GM12892 (cell line): ENCODE measurements around the gene CAPN3.

ENCODE experiments used
- DNase-seq: peaks from one replicate; pipeline ENCODE4 v3.0.0; 2011; ENCODE audit not compliant: insufficient read length
- FAIRE-seq: peaks from 2 replicates; lab custom pipeline; 2011; peaks lifted over from hg19 to GRCh38; lab: Jason Lieb, UNC
- POLR2A ChIP-seq: IDR thresholded peaks from 2 replicates; pipeline ENCODE4 v1.6.1; 2011; ENCODE audit warnings: low read depth, low read length, control low read depth
- POLR2AphosphoS5 ChIP-seq: IDR thresholded peaks from 2 replicates; pipeline ENCODE4 v1.6.1; 2011; ENCODE audit warnings: low read depth, low read length, control low read depth
- TAF1 ChIP-seq: IDR thresholded peaks from 2 replicates; pipeline ENCODE4 v1.6.1; 2011; ENCODE audit warnings: low read depth, mild to moderate bottlenecking, control low read depth, low read length, borderline replicate concordance

Gene CAPN3

GRCh38 chr15:42338500-42338899 is 20.8 kb upstream of the CAPN3 start:
- DNase-seq (no peak), FAIRE-seq (no peak)
- TF ChIP-seq POLR2A (no peak), TAF1 (no peak)

DNA sequence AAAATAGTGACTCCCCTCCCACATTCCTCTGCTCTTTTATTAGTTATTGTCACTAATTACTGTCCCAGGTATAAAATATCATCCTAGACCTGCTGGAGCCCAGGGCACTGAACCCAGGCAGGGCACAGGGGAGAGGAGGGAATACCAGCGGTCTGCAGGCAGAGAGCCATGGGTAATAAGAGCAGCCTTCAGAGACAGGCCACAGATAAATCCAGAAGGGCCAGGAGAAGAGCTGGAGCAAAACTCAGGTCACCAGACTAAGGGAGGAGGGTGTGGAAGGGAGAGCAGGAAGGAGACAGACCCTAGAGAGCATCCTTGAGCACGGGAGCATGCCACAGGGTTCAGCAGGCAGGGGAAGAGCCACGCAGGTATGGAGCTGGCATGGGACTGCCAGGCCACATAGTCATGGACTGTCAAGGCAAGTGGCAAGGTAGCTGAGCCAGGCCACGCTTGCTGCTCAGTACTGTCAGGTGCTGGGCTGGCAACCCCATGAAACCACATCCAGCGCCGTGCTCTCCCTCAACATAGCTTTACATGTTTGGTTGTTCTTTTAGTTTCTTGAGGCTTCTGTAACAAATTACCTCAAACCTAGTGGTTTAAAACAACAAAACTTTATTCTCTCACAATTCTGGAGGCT is 15.6 kb upstream of the CAPN3 start:
- no peak for DNase-seq
- FAIRE-seq: no peak
- no peak for TF ChIP-seq TAF1
- no peak for TF ChIP-seq POLR2A
- no peak for TF ChIP-seq POLR2AphosphoS5

GRCh38 chr15:42344763-42345162 is 14.5 kb upstream of the CAPN3 start:
- TF ChIP-seq TAF1 (no peak), POLR2A (no peak), POLR2AphosphoS5 (no peak)
- FAIRE-seq (no peak), DNase-seq (no peak)

GRCh38 chr15:42345504-42345903 is 13.8 kb upstream of the CAPN3 start:
- TF ChIP-seq POLR2A (no peak), POLR2AphosphoS5 (no peak), TAF1 (no peak)
- FAIRE-seq (no peak), DNase-seq (no peak)

- no peak for FAIRE-seq
- TF ChIP-seq POLR2A: no peak
- TF ChIP-seq TAF1: no peak
- TF ChIP-seq POLR2AphosphoS5: no peak
- no peak for DNase-seq
These were observed 11.2 kb upstream of the CAPN3 start for GRCh38 chr15:42348083-42348482.

GRCh38 chr15:42349186-42349585 is 10.1 kb upstream of the CAPN3 start:
- DNase-seq: no peak
- no peak for FAIRE-seq
- no peak for TF ChIP-seq POLR2AphosphoS5
- TF ChIP-seq POLR2A: no peak

DNA sequence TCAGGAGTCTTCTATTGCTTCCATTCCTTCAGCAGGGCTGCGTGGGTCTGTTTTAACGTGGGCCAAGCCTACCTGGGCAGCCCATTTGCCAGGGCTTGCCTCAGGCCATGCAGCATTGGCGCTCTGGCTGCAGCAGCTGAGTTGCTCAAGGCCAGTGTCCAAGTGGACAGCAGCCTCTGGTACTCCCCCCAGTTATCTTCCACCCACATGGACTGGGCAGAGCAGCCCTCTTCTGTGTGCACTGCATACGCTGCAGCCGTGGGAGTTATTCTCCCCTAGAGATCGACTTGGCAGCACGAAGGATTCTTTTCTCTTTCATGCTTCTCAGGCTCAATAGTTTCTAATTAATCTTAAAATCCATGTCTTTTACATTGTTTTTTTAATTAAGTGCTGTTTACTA is 6.9 kb upstream of the CAPN3 start:
- FAIRE-seq (no peak), DNase-seq (no peak)
- TF ChIP-seq TAF1 (no peak), POLR2A (no peak), POLR2AphosphoS5 (no peak)

- no peak for TF ChIP-seq TAF1
- no peak for TF ChIP-seq POLR2AphosphoS5
- TF ChIP-seq POLR2A: no peak
- FAIRE-seq (no peak), DNase-seq (no peak)
These were observed 6.2 kb upstream of the CAPN3 start for GRCh38 chr15:42353061-42353460.

DNA sequence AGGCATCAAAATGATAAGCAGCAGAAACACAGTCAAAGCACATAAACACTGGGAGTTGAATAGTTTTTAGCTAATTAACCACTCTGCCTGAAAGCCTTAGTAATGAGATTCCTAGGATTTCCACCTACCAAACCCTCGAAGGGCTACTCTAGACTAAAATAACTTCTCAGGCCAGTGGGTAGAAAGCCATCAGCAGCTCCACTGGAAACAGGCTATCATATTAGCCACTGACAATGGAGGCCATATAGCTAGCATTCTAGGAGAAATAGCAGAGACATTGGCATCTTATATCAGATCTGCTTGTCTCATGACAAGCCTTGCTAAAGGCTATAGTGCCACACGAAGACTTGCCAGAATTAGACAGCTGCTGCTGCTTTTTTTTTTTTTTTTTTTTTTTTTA is 4.5 kb upstream of the CAPN3 start:
- TF ChIP-seq POLR2AphosphoS5: no peak
- TF ChIP-seq TAF1: no peak
- TF ChIP-seq POLR2A: no peak
- FAIRE-seq: no peak
- DNase-seq: no peak

GRCh38 chr15:42355291-42355690 is 4.0 kb upstream of the CAPN3 start:
- TF ChIP-seq POLR2AphosphoS5 (no peak), POLR2A (no peak), TAF1 (no peak)
- FAIRE-seq (no peak), DNase-seq (no peak)

DNA sequence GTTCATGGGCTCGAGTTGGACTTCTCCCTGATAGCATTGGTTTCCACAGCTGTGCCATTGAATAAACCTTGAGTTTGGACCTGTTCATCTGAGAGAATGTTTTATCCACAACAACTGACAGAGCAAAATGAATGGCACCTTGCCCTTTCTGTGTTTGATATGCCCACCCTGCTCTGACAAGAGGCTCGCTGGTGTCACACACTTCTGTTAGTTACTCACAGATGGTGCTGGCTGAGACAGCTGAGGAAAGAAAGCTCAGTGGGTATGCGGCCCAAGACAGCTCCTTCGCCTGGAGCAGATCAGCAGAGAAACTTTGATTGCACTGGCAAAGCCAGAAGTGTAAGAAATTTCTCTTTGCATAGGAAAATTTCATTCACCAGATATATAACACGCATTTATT is 2.5 kb upstream of the CAPN3 start:
- no peak for FAIRE-seq
- DNase-seq: no peak

DNA sequence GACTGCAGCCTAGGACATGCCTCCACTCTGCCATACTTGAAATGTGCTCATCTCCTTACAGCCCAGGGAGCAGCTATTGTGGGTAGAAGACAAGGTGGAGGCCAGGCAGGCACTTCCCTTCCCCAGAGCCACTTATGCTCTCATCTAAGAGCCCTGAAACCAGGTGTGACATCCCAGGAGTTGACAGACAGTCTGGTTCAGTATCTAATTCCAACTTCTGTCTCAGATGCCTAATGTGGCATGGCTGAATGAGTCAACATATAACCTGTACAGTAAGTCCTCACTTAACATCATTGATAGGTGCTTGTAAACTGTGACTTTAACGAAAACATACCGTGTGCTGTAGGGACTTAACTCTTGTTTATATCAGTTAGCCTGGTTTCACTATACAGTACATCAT is 1.2 kb upstream of the CAPN3 start:
- FAIRE-seq: no peak
- no peak for TF ChIP-seq TAF1
- no peak for TF ChIP-seq POLR2A
- no peak for TF ChIP-seq POLR2AphosphoS5
- DNase-seq: no peak

More for the DNA sequence above, 2.5 kb upstream of the CAPN3 start:
- TF ChIP-seq POLR2AphosphoS5: no peak

- FAIRE-seq (no peak), DNase-seq (no peak)
- TF ChIP-seq TAF1 (no peak), POLR2A (no peak), POLR2AphosphoS5 (no peak)
These were observed 684 bp downstream of the CAPN3 start for GRCh38 chr15:42359985-42360384.
